ENCODE results near the gene C11orf24.

DNA sequence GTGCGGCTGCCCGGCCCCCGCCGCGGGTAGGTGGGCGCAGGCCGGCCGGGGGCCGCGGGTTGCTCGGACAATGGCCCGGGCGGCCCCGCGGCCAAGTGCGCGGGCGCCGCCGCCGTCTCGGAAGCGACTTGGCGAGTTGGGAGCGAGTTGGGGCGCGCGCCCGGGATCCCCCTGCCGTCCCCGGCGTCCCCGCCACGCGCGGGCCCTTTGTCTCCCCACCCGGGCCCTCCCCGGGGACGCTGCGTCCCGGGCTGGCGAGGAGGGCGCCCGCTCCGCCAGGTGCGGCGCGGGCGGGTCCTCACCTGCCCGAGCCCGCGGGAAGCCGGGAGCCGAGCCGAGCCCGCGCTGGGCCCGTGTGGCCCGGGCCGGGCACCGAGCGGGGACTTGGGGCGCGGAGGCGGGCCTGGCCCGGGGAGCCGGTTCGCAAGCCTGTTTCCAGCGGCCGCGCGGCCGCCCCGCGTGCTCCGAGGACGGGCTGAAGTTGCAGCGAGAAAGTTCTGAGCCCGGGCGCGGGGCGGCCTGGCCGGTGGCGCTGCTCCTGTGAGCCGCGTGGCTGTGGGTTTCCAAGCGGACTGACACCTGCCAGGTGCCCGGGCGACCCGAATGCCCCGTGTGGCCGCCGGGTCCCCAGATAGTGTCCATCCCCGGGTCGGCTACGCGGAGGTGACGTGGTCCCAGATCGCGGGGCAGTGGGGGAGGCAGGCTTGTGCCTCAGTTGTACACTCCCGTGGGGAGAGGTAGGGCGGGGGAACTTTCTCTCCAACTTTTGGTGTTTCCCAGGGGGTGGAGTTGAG is 41.2 kb upstream of the C11orf24 start:
- TF ChIP-seq, protein P1, sequence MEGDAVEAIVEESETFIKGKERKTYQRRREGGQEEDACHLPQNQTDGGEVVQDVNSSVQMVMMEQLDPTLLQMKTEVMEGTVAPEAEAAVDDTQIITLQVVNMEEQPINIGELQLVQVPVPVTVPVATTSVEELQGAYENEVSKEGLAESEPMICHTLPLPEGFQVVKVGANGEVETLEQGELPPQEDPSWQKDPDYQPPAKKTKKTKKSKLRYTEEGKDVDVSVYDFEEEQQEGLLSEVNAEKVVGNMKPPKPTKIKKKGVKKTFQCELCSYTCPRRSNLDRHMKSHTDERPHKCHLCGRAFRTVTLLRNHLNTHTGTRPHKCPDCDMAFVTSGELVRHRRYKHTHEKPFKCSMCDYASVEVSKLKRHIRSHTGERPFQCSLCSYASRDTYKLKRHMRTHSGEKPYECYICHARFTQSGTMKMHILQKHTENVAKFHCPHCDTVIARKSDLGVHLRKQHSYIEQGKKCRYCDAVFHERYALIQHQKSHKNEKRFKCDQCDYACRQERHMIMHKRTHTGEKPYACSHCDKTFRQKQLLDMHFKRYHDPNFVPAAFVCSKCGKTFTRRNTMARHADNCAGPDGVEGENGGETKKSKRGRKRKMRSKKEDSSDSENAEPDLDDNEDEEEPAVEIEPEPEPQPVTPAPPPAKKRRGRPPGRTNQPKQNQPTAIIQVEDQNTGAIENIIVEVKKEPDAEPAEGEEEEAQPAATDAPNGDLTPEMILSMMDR (IDR thresholded peaks at IDR 0.05), result no peak
- TF ChIP-seq POLR2A (IDR thresholded peaks at IDR 0.05), result peak; percentile 13

Data from right lobe of liver (tissue), 4 donors.